ENCODE data around the gene FOS.
"Not testable (repeated sequence)": the region's sequence is repeated elsewhere in the genome, so short reads cannot be mapped to it uniquely, and the experiment has no call there.

FOS gene

DNA sequence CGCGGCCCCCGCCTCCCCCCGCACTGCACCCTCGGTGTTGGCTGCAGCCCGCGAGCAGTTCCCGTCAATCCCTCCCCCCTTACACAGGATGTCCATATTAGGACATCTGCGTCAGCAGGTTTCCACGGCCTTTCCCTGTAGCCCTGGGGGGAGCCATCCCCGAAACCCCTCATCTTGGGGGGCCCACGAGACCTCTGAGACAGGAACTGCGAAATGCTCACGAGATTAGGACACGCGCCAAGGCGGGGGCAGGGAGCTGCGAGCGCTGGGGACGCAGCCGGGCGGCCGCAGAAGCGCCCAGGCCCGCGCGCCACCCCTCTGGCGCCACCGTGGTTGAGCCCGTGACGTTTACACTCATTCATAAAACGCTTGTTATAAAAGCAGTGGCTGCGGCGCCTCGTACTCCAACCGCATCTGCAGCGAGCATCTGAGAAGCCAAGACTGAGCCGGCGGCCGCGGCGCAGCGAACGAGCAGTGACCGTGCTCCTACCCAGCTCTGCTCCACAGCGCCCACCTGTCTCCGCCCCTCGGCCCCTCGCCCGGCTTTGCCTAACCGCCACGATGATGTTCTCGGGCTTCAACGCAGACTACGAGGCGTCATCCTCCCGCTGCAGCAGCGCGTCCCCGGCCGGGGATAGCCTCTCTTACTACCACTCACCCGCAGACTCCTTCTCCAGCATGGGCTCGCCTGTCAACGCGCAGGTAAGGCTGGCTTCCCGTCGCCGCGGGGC is at the start of gene FOS:
TSS of gene FOS (plus strand) at position 407 of the 731 bp plus-strand sequence. CDS start at position 562, 155 bp downstream.
- Histone ChIP-seq H3K4me3 (ENCODE audit: low read length) (peak within 1 kb of the TSS; percentile 95), H3K4me1 (ENCODE audit: control insufficient read depth, insufficient read depth, low read length) (peaks cover 51% of the 10 kb centered on the region), H3K27me3 (replicated peaks; ENCODE audit: control insufficient read depth, insufficient read depth, low read length) (no peaks in the 10 kb centered on the region), H3K9me3 (ENCODE audit: control insufficient read depth, low read length) (no peaks in the 10 kb centered on the region), H3K9ac (ENCODE audit: low read length) (peak within 1 kb of the TSS; percentile 89), H3K36me3 (ENCODE audit: control insufficient read depth, insufficient read depth, low read length, severe bottlenecking) (peaks cover 24% of the 10 kb centered on the region)
- DNase-seq (ENCODE audit: low read depth), result peak; percentile 96

DNA sequence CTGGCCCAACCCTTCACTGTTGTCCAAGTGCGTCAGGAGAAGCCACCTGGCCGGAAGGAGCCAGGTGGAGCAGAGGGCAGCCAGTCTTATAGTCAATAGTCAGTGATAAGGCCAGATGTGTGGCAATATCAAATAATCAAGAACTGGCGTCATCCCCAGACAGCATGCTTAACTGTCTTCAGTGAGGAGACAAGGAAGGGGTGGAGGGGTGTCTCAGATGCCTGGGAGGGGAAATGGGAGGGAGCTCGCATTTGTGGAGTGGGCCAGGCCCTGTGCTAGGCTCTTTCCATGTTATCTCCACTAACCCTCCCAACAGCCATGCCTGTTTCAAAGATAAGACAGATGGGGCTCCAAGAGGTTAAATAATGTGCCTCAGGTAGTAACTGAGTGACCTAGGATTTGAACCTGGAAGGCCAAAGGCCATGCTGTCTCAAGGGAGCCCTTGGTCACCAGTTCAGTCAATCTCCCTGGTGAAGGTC is 48.9 kb upstream of the FOS start:
- Histone ChIP-seq H3K4me1 (ENCODE audit: control insufficient read depth, insufficient read depth, low read length) (no peaks in the 10 kb centered on the region), H3K27me3 (replicated peaks; ENCODE audit: control insufficient read depth, insufficient read depth, low read length) (peaks cover 3% of the 10 kb centered on the region), H3K9ac (ENCODE audit: low read length) (no peak overlapping the region), H3K4me3 (ENCODE audit: low read length) (no peak overlapping the region), H3K9me3 (ENCODE audit: control insufficient read depth, low read length) (peaks cover 5% of the 10 kb centered on the region), H3K36me3 (ENCODE audit: control insufficient read depth, insufficient read depth, low read length, severe bottlenecking) (no peaks in the 10 kb centered on the region)
- DNase-seq (ENCODE audit: low read depth), result no peak

DNA sequence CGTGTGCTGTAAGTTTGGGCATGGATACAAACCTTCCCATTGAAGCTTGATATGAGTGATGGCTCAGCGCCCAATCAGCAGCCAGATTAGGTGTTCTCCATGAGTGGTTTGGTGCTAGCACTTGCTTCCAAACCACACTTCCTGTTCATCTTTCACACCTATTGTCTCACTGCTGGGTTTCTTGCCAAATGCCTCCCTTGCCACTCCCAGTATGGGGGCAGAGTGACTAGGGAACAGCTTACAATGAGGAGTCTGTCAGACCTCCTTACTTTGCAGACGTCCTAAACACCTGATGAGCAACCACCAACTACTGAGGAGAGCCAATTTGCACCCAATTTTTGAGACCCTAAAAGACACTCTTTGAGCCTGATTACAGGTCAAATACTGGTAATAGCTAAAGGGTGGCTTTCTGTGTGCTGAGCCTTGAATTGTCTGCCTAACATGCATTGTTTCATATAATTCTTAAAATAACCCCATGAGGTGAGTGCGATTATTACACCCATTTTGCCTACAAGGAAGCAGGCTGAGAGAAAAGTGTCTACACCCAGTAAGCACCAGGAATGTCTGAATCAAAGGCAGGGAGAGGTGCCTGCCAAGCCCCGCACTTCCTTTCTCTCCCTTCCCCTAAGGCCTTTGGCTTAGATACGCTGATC is 48.4 kb upstream of the FOS start:
- H3K36me3 ChIP-seq (ENCODE audit: control insufficient read depth, insufficient read depth, low read length, severe bottlenecking), result no peaks in the 10 kb centered on the region
- H3K4me1 ChIP-seq (ENCODE audit: control insufficient read depth, insufficient read depth, low read length), result no peaks in the 10 kb centered on the region
- H3K4me3 ChIP-seq (ENCODE audit: low read length), result no peak overlapping the region
- peaks cover 3% of the 10 kb centered on the region for H3K27me3 ChIP-seq (replicated peaks; ENCODE audit: control insufficient read depth, insufficient read depth, low read length)
- DNase-seq (ENCODE audit: low read depth), result peak; percentile 26
- H3K9ac ChIP-seq (ENCODE audit: low read length), result no peak overlapping the region
- H3K9me3 ChIP-seq (ENCODE audit: control insufficient read depth, low read length), result peaks cover 5% of the 10 kb centered on the region

DNA sequence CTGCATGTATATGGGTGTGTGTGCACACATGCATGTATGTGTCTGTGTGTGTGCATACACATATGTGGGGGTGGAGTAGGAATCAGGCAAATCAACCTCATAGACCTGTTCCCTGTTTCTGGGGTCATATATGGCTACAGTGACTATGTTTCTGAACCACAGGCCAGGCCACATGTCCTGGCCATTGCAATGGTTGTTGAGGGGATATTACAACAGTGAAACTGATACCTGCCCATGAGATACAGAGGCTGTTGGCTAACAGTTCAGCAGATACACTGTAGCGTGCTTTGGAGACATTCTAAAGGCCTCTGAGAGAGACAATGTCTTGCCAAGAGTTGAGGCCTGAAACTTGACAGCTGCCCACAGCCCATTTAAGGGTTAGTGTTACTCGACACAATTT is 47.3 kb upstream of the FOS start:
- peaks cover 5% of the 10 kb centered on the region for H3K9me3 ChIP-seq (ENCODE audit: control insufficient read depth, low read length)
- DNase-seq (ENCODE audit: low read depth), result no peak
- H3K9ac ChIP-seq (ENCODE audit: low read length), result no peak overlapping the region
- no peaks in the 10 kb centered on the region for H3K4me1 ChIP-seq (ENCODE audit: control insufficient read depth, insufficient read depth, low read length)
- peaks cover 3% of the 10 kb centered on the region for H3K27me3 ChIP-seq (replicated peaks; ENCODE audit: control insufficient read depth, insufficient read depth, low read length)
- H3K4me3 ChIP-seq (ENCODE audit: low read length), result no peak overlapping the region
- H3K36me3 ChIP-seq (ENCODE audit: control insufficient read depth, insufficient read depth, low read length, severe bottlenecking), result no peaks in the 10 kb centered on the region

DNA sequence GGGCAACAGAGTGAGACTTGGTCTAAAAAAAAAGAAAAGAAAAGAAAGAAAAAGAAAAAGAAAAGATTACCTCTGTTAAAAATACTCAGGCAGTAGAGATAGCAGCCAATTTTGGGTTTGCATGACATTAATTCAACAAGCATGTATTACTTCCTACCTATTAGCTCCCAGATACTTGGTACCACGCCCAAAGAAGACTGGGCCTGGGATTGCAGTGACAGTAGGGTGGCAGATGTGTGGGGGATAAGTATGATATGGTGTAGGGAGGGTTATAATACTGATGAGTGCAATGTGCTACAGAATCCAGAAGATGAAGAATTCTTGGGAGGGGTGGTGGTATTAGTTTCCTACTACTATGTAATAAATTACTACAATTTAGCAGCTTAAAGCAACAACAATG is 46.4 kb upstream of the FOS start:
- DNase-seq (ENCODE audit: low read depth), result no peak
- peaks cover 3% of the 10 kb centered on the region for H3K27me3 ChIP-seq (replicated peaks; ENCODE audit: control insufficient read depth, insufficient read depth, low read length)
- H3K4me3 ChIP-seq (ENCODE audit: low read length), result no peak overlapping the region
- H3K9ac ChIP-seq (ENCODE audit: low read length), result no peak overlapping the region
- H3K9me3 ChIP-seq (ENCODE audit: control insufficient read depth, low read length), result peaks cover 5% of the 10 kb centered on the region
- H3K36me3 ChIP-seq (ENCODE audit: control insufficient read depth, insufficient read depth, low read length, severe bottlenecking), result no peaks in the 10 kb centered on the region
- H3K4me1 ChIP-seq (ENCODE audit: control insufficient read depth, insufficient read depth, low read length), result no peaks in the 10 kb centered on the region

DNA sequence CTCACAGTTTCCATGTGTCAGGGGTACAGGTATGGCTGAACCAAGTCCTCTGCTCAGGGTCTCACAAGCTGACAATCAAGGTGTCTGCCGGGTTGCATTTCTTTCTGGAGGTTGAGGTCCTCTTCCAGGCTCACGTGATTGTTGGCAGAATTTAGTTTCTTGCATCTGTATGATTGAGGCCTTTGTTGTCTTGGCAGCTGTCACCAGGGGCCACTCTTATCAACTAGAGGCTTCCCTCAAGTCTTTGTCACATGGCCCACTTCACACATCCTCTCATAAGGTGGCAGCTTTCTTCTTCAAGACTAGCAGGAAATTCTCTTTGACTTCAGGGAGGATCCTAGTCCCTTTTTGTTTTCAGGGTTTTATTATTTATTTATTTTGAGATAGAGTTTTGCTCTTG is 46.0 kb upstream of the FOS start:
- no peak for DNase-seq (ENCODE audit: low read depth)
- Histone ChIP-seq H3K9ac (ENCODE audit: low read length) (no peak overlapping the region), H3K4me3 (ENCODE audit: low read length) (no peak overlapping the region), H3K4me1 (ENCODE audit: control insufficient read depth, insufficient read depth, low read length) (no peaks in the 10 kb centered on the region), H3K9me3 (ENCODE audit: control insufficient read depth, low read length) (peaks cover 5% of the 10 kb centered on the region), H3K27me3 (replicated peaks; ENCODE audit: control insufficient read depth, insufficient read depth, low read length) (peaks cover 3% of the 10 kb centered on the region), H3K36me3 (ENCODE audit: control insufficient read depth, insufficient read depth, low read length, severe bottlenecking) (no peaks in the 10 kb centered on the region)

DNA sequence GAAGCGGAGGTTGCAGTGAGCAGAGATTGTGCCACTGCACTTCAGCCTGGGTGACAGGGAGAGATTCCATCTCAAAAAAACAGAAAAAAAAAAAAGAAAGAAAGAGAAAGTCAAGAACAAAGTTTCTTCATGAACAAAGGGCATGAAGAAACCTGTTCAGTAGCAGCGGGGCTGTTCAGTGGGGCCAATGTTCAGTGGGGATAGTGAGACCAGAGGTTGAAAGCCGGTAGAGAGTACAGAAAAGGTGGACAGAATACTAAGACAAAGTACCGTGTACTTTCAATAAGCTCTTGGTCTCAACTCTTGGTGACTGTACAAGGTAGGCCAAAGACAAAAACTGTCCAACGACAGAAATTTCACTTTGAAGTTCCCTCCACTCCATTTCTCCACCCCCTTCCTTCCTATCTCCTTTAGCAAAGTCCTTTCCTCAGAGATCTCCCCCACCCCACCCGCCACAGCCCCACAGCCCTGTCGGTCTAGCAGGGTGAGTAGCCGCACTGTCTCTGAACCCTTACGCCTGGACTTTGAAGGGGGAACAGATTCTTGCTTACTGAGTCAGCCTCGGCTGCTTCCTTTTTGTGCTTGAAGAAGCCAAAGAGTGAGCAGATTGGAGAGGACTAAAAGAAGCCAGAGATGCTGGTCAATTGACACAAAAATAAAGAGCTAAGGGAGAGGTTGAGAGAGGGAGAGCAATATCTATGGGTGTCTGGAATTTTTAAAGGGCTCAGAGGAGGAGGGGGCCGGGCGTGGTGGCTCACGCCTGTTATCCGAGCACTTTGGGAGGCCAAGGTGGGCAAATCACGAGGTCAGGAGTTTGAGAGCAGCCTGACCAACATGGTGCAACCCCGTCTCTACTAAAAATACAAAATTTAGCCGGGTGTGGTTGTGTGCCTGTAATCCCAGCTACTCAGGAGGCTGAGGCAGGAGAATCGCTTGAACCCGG is 44.2 kb upstream of the FOS start:
- no peak overlapping the region for H3K9ac ChIP-seq (ENCODE audit: low read length)
- no peaks in the 10 kb centered on the region for H3K36me3 ChIP-seq (ENCODE audit: control insufficient read depth, insufficient read depth, low read length, severe bottlenecking)
- peak; percentile 73 for DNase-seq (ENCODE audit: low read depth)
- H3K9me3 ChIP-seq (ENCODE audit: control insufficient read depth, low read length), result peaks cover 5% of the 10 kb centered on the region
- H3K4me3 ChIP-seq (ENCODE audit: low read length), result no peak overlapping the region
- H3K27me3 ChIP-seq (replicated peaks; ENCODE audit: control insufficient read depth, insufficient read depth, low read length), result no peaks in the 10 kb centered on the region
- H3K4me1 ChIP-seq (ENCODE audit: control insufficient read depth, insufficient read depth, low read length), result no peaks in the 10 kb centered on the region

DNA sequence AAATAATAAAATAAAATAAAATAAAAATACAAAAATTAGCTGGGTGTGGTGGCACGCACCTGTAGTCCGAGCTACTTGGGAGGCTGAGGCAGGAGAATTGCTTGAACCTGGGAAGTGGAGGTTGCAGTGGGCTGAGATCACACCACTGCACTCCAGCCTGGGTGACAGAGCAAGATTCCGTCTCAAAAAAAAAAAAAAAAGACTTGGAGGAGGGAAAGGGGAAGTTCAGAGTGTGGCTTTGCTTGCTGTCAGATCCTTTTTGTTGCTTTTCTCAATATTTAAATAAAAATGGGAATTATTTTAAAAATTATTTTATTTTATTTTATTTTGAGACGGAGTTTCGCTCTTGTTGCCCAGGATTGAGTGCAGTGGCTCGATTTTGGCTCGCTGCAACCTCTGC is 43.4 kb upstream of the FOS start:
- not testable (repeated sequence) for H3K9ac ChIP-seq (ENCODE audit: low read length); H3K27me3 ChIP-seq (replicated peaks; ENCODE audit: control insufficient read depth, insufficient read depth, low read length); H3K36me3 ChIP-seq (ENCODE audit: control insufficient read depth, insufficient read depth, low read length, severe bottlenecking); H3K4me1 ChIP-seq (ENCODE audit: control insufficient read depth, insufficient read depth, low read length); H3K9me3 ChIP-seq (ENCODE audit: control insufficient read depth, low read length); H3K4me3 ChIP-seq (ENCODE audit: low read length); DNase-seq (ENCODE audit: low read depth)

DNA sequence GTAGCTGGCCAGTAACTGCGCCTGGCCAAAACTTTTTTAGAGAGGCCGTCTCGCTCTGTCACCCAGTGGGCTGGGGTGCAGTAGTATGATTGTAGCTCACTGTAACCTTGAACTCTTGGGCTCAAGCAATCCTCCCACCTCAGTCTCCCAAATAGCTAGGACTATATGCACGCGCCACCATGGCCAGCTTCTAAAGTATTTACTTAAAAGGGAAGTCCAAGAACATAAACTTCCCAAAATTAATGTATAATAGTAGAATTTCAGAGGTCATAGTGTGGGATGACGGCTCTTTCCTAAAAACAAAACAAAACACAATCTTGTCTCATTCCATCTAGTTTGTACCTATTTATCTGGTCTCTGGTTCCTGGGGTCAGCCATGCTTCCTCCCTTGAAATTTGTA is 42.2 kb upstream of the FOS start:
- H3K36me3 ChIP-seq (ENCODE audit: control insufficient read depth, insufficient read depth, low read length, severe bottlenecking), result no peaks in the 10 kb centered on the region
- peaks cover 5% of the 10 kb centered on the region for H3K9me3 ChIP-seq (ENCODE audit: control insufficient read depth, low read length)
- no peak overlapping the region for H3K4me3 ChIP-seq (ENCODE audit: low read length)
- no peaks in the 10 kb centered on the region for H3K4me1 ChIP-seq (ENCODE audit: control insufficient read depth, insufficient read depth, low read length)
- DNase-seq (ENCODE audit: low read depth), result no peak
- H3K9ac ChIP-seq (ENCODE audit: low read length), result no peak overlapping the region
- no peaks in the 10 kb centered on the region for H3K27me3 ChIP-seq (replicated peaks; ENCODE audit: control insufficient read depth, insufficient read depth, low read length)

DNA sequence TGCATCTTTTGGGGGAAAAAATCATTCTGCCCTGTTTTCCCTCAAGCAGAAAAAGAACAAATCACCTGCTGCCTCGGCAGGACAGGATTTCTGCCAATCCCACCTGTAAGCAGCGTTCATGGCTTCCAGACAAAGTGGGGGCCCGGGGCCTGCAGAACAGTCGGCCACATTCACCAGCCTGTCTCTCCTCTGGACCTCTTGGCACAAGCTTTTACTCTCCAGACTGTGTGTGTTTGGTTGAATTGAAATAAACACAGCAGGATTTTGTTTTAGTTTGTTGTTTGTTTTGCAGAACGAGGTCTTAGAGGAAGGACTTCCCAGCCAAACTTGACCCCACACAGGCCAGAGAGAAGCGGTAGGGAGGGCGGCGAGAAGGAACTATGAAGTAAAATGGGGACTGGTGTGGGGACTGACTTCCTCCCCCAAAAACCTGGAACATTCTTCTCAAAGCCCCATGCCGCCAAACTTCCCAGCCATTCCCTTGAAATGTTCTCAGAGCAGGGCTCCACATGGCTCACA is 41.7 kb upstream of the FOS start:
- H3K27me3 ChIP-seq (replicated peaks; ENCODE audit: control insufficient read depth, insufficient read depth, low read length), result no peaks in the 10 kb centered on the region
- H3K36me3 ChIP-seq (ENCODE audit: control insufficient read depth, insufficient read depth, low read length, severe bottlenecking), result no peaks in the 10 kb centered on the region
- H3K9ac ChIP-seq (ENCODE audit: low read length), result no peak overlapping the region
- H3K9me3 ChIP-seq (ENCODE audit: control insufficient read depth, low read length), result peaks cover 5% of the 10 kb centered on the region
- no peaks in the 10 kb centered on the region for H3K4me1 ChIP-seq (ENCODE audit: control insufficient read depth, insufficient read depth, low read length)
- no peak overlapping the region for H3K4me3 ChIP-seq (ENCODE audit: low read length)
- no peak for DNase-seq (ENCODE audit: low read depth)

All from adipocyte (in vitro differentiated cells).